IMR-90 (cell line): Measurements from ENCODE around the gene LRP1B. TPM values are rescaled to one million over a fixed set of nuclear protein-coding genes. Genes with fewer than 3 reads are reported as not detected.

ENCODE experiments used
- ATAC-seq: fragments of 200-7000 bp; cut with Tn5 transposase; 2 replicates; pipeline ENCODE4 v1.9.1; 2020; ENCODE audit warnings: low read depth, mild to moderate bottlenecking, moderate library complexity
- BruUV-seq: library from RNA; stranded (reverse); fragments of 400-500 nt; replicated peaks from 2 replicates; lab custom pipeline; 2021; lab: Mats Ljungman, UMichigan
- CTCF ChIA-PET: fragments of 300-600 bp; formaldehyde crosslinking; extraction: SDS; loops from one replicate; lab custom pipeline; 2021; ENCODE audit warnings: antibody characterized with exemption; lab: Yijun Ruan, JAX
- POLR2A ChIA-PET: fragments of 300-600 bp; sonication (Branson Sonifier 250); formaldehyde crosslinking; loops from one replicate; lab custom pipeline; 2022; ENCODE audit warnings: antibody characterized with exemption; ENCODE audit not compliant: unreplicated experiment; lab: Charles Lee
- DNase-seq: peaks from one replicate; pipeline ENCODE4 v3.0.0; 2013
- H2AFZ ChIP-seq: replicated peaks from 2 replicates; pipeline ENCODE3; 2013; ENCODE audit warnings: low read length, mild to moderate bottlenecking; ENCODE audit not compliant: poor library complexity
- H2AK5ac ChIP-seq: 2 replicates; pipeline ENCODE4 v1.6.1; 2013; ENCODE audit warnings: low read depth, low read length, inconsistent platforms
- H2AK9ac ChIP-seq: replicated peaks from 2 replicates; pipeline ENCODE3; 2013; ENCODE audit warnings: mild to moderate bottlenecking, low read depth, low read length, moderate library complexity; ENCODE audit not compliant: poor library complexity
- H2BK120ac ChIP-seq: 2 replicates; pipeline ENCODE4 v1.6.1; 2013; ENCODE audit warnings: low read depth, low read length, inconsistent platforms
- H2BK15ac ChIP-seq: 3 replicates; pipeline ENCODE4 v1.6.1; 2013; ENCODE audit warnings: low read depth, low read length, inconsistent platforms
- H2BK20ac ChIP-seq: 2 replicates; pipeline ENCODE4 v1.6.1; 2013; ENCODE audit warnings: low read depth, mild to moderate bottlenecking, inconsistent platforms, low read length, moderate library complexity
- H2BK5ac ChIP-seq: 2 replicates; pipeline ENCODE4 v1.6.1; 2013; ENCODE audit warnings: mild to moderate bottlenecking, low read depth, low read length, inconsistent platforms; ENCODE audit not compliant: poor library complexity, severe bottlenecking
- H3K14ac ChIP-seq: replicated peaks from 2 replicates; pipeline ENCODE4 v1.6.1; 2013; ENCODE audit warnings: low read depth, low read length, inconsistent platforms
- H3K18ac ChIP-seq: 2 replicates; pipeline ENCODE4 v1.6.1; 2013; ENCODE audit warnings: low read depth, low read length, control low read depth
- H3K23ac ChIP-seq: 2 replicates; pipeline ENCODE4 v1.6.1; 2013; ENCODE audit warnings: low read depth, low read length, inconsistent platforms
- H3K27ac ChIP-seq: 2 replicates; pipeline ENCODE4 v1.5.1; 2013; ENCODE audit warnings: mild to moderate bottlenecking, control low read depth, low read length; ENCODE audit not compliant: insufficient read depth
- H3K27me3 ChIP-seq: 2 replicates; pipeline ENCODE4 v1.6.1; 2013; ENCODE audit warnings: low read length; ENCODE audit not compliant: control insufficient read depth, insufficient read depth
- H3K36me3 ChIP-seq: 2 replicates; pipeline ENCODE4 v1.6.1; 2013; ENCODE audit warnings: low read length, mixed read lengths; ENCODE audit not compliant: control insufficient read depth, insufficient read depth
- H3K4ac ChIP-seq: 2 replicates; pipeline ENCODE4 v1.6.1; 2013; ENCODE audit warnings: low read depth, low read length, inconsistent platforms
- H3K4me1 ChIP-seq: 2 replicates; pipeline ENCODE4 v1.6.1; 2013; ENCODE audit warnings: low read length, mixed read lengths; ENCODE audit not compliant: control insufficient read depth, insufficient read depth
- H3K4me2 ChIP-seq: 2 replicates; pipeline ENCODE4 v1.6.1; 2013; ENCODE audit warnings: low read depth, mild to moderate bottlenecking, control low read depth, low read length, moderate library complexity
- H3K4me3 ChIP-seq: 2 replicates; pipeline ENCODE4 v1.5.1; 2013; ENCODE audit warnings: low read depth, mild to moderate bottlenecking, control low read depth, low read length, moderate library complexity; ENCODE audit not compliant: insufficient read depth
- H3K56ac ChIP-seq: 2 replicates; pipeline ENCODE4 v1.6.1; 2013; ENCODE audit warnings: low read length, inconsistent platforms; ENCODE audit not compliant: insufficient read depth; ENCODE audit errors: extremely low read depth
- H3K79me1 ChIP-seq, 2 experiments: 2 replicates each; pipeline ENCODE4 v1.6.1; 2013; ENCODE audit warnings: low read length in 2 of 2, inconsistent platforms in 1 of 2, low read depth in 1 of 2
- H3K9ac ChIP-seq: 2 replicates; pipeline ENCODE4 v1.6.1; 2013; ENCODE audit warnings: low read depth, low read length, control low read depth
- H3K9me1 ChIP-seq: 2 replicates; pipeline ENCODE4 v1.6.1; 2013; ENCODE audit warnings: low read length, inconsistent platforms; ENCODE audit not compliant: insufficient read depth
- H3K9me3 ChIP-seq: 2 replicates; pipeline ENCODE4 v1.6.1; 2013; ENCODE audit warnings: low read length; ENCODE audit not compliant: control insufficient read depth, insufficient read depth
- H4K20me1 ChIP-seq: 2 replicates; pipeline ENCODE4 v1.6.1; 2013; ENCODE audit warnings: low read length, inconsistent platforms; ENCODE audit not compliant: insufficient read depth
- H4K5ac ChIP-seq: 2 replicates; pipeline ENCODE4 v1.6.1; 2013; ENCODE audit warnings: mild to moderate bottlenecking, low read depth, low read length, control low read depth
- H4K8ac ChIP-seq, 2 experiments: 2 replicates each; pipeline ENCODE4 v1.6.1; 2013; ENCODE audit warnings: low read depth in 2 of 2, low read length in 2 of 2, control low read depth in 1 of 2, inconsistent platforms in 1 of 2
- H4K91ac ChIP-seq: 2 replicates; pipeline ENCODE4 v1.6.1; 2013; ENCODE audit warnings: low read depth, low read length, inconsistent platforms; ENCODE audit not compliant: insufficient read depth
- BHLHE40 ChIP-seq: fragments of 150-350 bp; IDR thresholded peaks from 2 replicates; pipeline ENCODE4 v1.6.1; 2016; ENCODE audit warnings: mild to moderate bottlenecking, low read depth, low read length
- CEBPB ChIP-seq: IDR thresholded peaks from 2 replicates; pipeline ENCODE4 v1.6.1; 2012; ENCODE audit warnings: low read depth, low read length, improper control_type of control experiment
- CHD1 ChIP-seq: IDR thresholded peaks from 2 replicates; pipeline ENCODE4 v1.6.1; 2012; ENCODE audit warnings: low read depth, low read length, improper control_type of control experiment
- FOS ChIP-seq: fragments of 150-350 bp; IDR thresholded peaks from 2 replicates; pipeline ENCODE4 v1.6.1; 2016; ENCODE audit warnings: low read depth, low read length
- MAFK ChIP-seq: IDR thresholded peaks from 2 replicates; pipeline ENCODE4 v1.6.1; 2012; ENCODE audit warnings: low read depth, low read length, improper control_type of control experiment
- MAZ ChIP-seq: IDR thresholded peaks from 2 replicates; pipeline ENCODE4 v1.6.1; 2012; ENCODE audit warnings: low read depth, mild to moderate bottlenecking, low read length, improper control_type of control experiment, moderate library complexity, borderline replicate concordance
- MXI1 ChIP-seq: IDR thresholded peaks from 2 replicates; pipeline ENCODE4 v1.6.1; 2012; ENCODE audit warnings: low read depth, mild to moderate bottlenecking, low read length, moderate library complexity, borderline replicate concordance
- NFE2L2 ChIP-seq: fragments of 150-350 bp; IDR thresholded peaks from 2 replicates; pipeline ENCODE4 v1.6.1; 2016; ENCODE audit warnings: low read depth, mild to moderate bottlenecking, low read length
- POLR2A ChIP-seq: IDR thresholded peaks from 2 replicates; pipeline ENCODE4 v1.6.1; 2012; ENCODE audit warnings: mild to moderate bottlenecking, low read depth, low read length
- RAD21 ChIP-seq: IDR thresholded peaks from 2 replicates; pipeline ENCODE4 v1.6.1; 2012; ENCODE audit warnings: low read length, improper control_type of control experiment
- RCOR1 ChIP-seq: IDR thresholded peaks from 2 replicates; pipeline ENCODE4 v1.6.1; 2012; ENCODE audit warnings: mild to moderate bottlenecking, low read length, improper control_type of control experiment; ENCODE audit not compliant: insufficient replicate concordance
- RFX5 ChIP-seq: IDR thresholded peaks from 2 replicates; pipeline ENCODE4 v1.8.0; 2012; ENCODE audit warnings: low read depth, mild to moderate bottlenecking, low read length, moderate library complexity
- SMC3 ChIP-seq: fragments of 150-350 bp; IDR thresholded peaks from 2 replicates; pipeline ENCODE4 v1.6.1; 2016; ENCODE audit warnings: low read depth, mild to moderate bottlenecking, antibody characterized with exemption, low read length, moderate library complexity
- WGBS, 2 experiments: methylation state at CpG; one replicate each; pipeline versions ENCODE4 v1.1.5 to v1.1.7; 2013; ENCODE audit warnings: missing lambda C conversion rate in 2 of 2; ENCODE audit not compliant: insufficient read length in 1 of 2; ENCODE audit errors: extremely low coverage in 2 of 2; 5-methylcytosine and 5-hydroxymethylcytosine counted together
- dilution Hi-C: fragments of 300-500 bp; cut with HindIII; formaldehyde crosslinking; loops from one replicate; pipeline ENCODE4 v1.14.3; 2018; ENCODE audit warnings: low sequenced_read_pairs; ENCODE audit not compliant: unreplicated experiment
- in situ Hi-C: fragments of 300-500 bp; cut with MboI; formaldehyde crosslinking; loops from 3 replicates; pipeline ENCODE4 v1.14.3; 2019; ENCODE audit warnings: low sequenced_read_pairs, inconsistent platforms, mixed read lengths
- intact Hi-C: fragments of 100-400 bp; cut with micrococcal nuclease; formaldehyde crosslinking; loops from 2 replicates; pipeline ENCODE4 v1.10.0; 2022
- polyA plus RNA-seq, 3 experiments: library from polyadenylated mRNA; depleted of rRNA; stranded (reverse); fragments of >200 nt; gene quantifications; 2 replicates each; pipeline ENCODE4 v1.2.3, GENCODE V29; 2012; ENCODE audit warnings: low replicate concordance in 1 of 3
- total RNA-seq: library from RNA; depleted of rRNA; stranded (reverse); fragments of >200 nt; gene quantifications from 2 replicates; pipeline ENCODE4 v1.2.3, GENCODE V29; 2012
- TF ChIP-seq, protein P1 (sequence below): conservative IDR thresholded peaks from 2 replicates; pipeline ENCODE4 v1.5.1; 2012; ENCODE audit warnings: mild to moderate bottlenecking, low read depth, low read length, improper control_type of control experiment
- TF ChIP-seq, protein P2 (sequence below): fragments of 150-350 bp; IDR thresholded peaks from 2 replicates; pipeline ENCODE4 v1.6.1; 2017; ENCODE audit warnings: mild to moderate bottlenecking, antibody characterized with exemption, low read length, low read depth
- TF ChIP-seq, protein P3 (sequence below): fragments of 150-350 bp; IDR thresholded peaks from 2 replicates; pipeline ENCODE4 v1.6.1; 2016; ENCODE audit warnings: low read depth, mild to moderate bottlenecking, low read length, moderate library complexity, borderline replicate concordance

The LRP1B gene
- total and polyA plus RNA-seq, 2 of the 4 experiments (the other 2 are of a cell fraction) = under 0.01 to 0.02 TPM

GRCh38 chr2:141824790-141825189 lies 306.0 kb downstream of the LRP1B start:
- Histone ChIP-seq H3K4me3 (no peak overlapping the region), H4K5ac (no peak overlapping the region), H4K20me1 (no peaks in the 10 kb centered on the region), H3K36me3 (no peaks in the 10 kb centered on the region), H3K4ac (no peak overlapping the region), H2BK120ac (no peak overlapping the region), H3K9me3 (no peaks in the 10 kb centered on the region; the same call in 1 of the 2 replicates), H3K23ac (no peak overlapping the region), H2BK5ac (no peak overlapping the region), H3K79me1 (no peaks in the 10 kb centered on the region), H2BK15ac (no peak overlapping the region), H3K18ac (no peak overlapping the region), H3K27me3 (no peaks in the 10 kb centered on the region), H2AK9ac (no peak overlapping the region), H3K4me2 (no peak overlapping the region), H3K27ac (no peak overlapping the region), H3K56ac (no peak overlapping the region), H2AK5ac (no peak overlapping the region), H4K8ac (no peak overlapping the region), H3K4me1 (no peaks in the 10 kb centered on the region), H2AFZ (no peak overlapping the region), H2BK20ac (no peak overlapping the region), H3K9me1 (no peaks in the 10 kb centered on the region), H3K14ac (no peak overlapping the region), H4K91ac (no peak overlapping the region), H3K9ac (no peak overlapping the region)
- ChIA-PET CTCF (no interaction called here), POLR2A (no interaction called here)
- ATAC-seq (no peak), DNase-seq (no peak)
- in situ Hi-C loops (no loop called here), dilution Hi-C loops (no loop called here), intact Hi-C loops (no loop called here)
- TF ChIP-seq MXI1 (no peak), NFE2L2 (no peak), BHLHE40 (no peak), RAD21 (no peak), CEBPB (no peak), FOS (no peak), POLR2A (no peak), RCOR1 (no peak), SMC3 (no peak), MAFK (no peak), RFX5 (no peak), CHD1 (no peak), MAZ (no peak)
- TF ChIP-seq, protein P1, sequence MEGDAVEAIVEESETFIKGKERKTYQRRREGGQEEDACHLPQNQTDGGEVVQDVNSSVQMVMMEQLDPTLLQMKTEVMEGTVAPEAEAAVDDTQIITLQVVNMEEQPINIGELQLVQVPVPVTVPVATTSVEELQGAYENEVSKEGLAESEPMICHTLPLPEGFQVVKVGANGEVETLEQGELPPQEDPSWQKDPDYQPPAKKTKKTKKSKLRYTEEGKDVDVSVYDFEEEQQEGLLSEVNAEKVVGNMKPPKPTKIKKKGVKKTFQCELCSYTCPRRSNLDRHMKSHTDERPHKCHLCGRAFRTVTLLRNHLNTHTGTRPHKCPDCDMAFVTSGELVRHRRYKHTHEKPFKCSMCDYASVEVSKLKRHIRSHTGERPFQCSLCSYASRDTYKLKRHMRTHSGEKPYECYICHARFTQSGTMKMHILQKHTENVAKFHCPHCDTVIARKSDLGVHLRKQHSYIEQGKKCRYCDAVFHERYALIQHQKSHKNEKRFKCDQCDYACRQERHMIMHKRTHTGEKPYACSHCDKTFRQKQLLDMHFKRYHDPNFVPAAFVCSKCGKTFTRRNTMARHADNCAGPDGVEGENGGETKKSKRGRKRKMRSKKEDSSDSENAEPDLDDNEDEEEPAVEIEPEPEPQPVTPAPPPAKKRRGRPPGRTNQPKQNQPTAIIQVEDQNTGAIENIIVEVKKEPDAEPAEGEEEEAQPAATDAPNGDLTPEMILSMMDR = no peak
- TF ChIP-seq, protein P2, sequence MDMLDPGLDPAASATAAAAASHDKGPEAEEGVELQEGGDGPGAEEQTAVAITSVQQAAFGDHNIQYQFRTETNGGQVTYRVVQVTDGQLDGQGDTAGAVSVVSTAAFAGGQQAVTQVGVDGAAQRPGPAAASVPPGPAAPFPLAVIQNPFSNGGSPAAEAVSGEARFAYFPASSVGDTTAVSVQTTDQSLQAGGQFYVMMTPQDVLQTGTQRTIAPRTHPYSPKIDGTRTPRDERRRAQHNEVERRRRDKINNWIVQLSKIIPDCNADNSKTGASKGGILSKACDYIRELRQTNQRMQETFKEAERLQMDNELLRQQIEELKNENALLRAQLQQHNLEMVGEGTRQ = no peak
- TF ChIP-seq, protein P3, sequence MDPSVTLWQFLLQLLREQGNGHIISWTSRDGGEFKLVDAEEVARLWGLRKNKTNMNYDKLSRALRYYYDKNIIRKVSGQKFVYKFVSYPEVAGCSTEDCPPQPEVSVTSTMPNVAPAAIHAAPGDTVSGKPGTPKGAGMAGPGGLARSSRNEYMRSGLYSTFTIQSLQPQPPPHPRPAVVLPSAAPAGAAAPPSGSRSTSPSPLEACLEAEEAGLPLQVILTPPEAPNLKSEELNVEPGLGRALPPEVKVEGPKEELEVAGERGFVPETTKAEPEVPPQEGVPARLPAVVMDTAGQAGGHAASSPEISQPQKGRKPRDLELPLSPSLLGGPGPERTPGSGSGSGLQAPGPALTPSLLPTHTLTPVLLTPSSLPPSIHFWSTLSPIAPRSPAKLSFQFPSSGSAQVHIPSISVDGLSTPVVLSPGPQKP = no peak
- no TSS peak for BruUV-seq
- no CpG with 5 or more reads among the region's 6 CpGs for WGBS, 2 experiments
